Measurements from ENCODE around the gene TRIM24.
A peak's percentile ranks its signal among the peaks of the same experiment; 100 is the strongest.

The TRIM24 gene

GRCh38 chr7:138542183-138542582 lies 82.1 kb downstream of the TRIM24 start:
- no peak for DNase-seq

- DNase-seq = no peak
Observed at GRCh38 chr7:138543739-138544138, 83.7 kb downstream of the TRIM24 start.

DNA sequence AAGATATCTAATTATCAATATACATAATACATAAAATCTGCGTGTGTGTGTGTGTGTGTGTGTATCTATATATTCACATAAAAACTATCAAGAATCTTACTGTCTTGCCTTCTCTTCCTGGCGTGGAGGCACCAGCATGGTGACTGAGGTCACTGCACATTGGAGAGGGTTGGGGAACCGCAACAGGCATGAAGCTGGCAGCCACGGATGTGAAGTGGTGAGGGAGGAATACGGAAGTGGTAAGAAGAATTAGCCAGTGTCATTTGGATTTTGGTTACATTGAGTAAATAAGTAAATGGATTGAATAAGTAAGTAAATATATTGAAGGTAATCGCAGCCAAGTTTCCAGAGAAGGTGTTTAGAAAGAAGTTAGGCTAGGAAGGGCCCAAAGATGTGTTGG lies 85.1 kb downstream of the TRIM24 start:
- DNase-seq = no peak

GRCh38 chr7:138546064-138546619 lies 86.1 kb downstream of the TRIM24 start:
- DNase-seq = no peak

GRCh38 chr7:138546829-138547228 lies 86.8 kb downstream of the TRIM24 start:
- DNase-seq = no peak

DNA sequence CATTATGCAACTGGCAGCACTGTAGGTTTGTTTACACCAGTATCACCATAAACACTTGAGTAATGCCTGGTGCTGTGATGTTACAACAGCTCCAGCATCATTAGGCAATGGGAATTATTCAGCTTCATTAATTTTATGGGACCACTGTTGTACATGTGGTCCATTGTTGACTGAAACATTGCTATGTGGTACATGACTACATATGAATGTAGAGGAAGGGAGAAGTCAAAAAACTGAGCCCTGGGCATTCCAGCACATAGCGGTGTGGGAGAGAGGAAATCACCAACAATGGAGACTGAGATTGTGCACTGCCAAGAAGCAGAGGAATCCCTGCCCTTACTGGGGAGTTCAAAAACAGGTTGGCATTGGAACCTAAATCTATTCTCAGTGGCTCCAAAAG lies 89.0 kb downstream of the TRIM24 start:
- DNase-seq = no peak

- DNase-seq = no peak
Observed at GRCh38 chr7:138550337-138550736, 90.3 kb downstream of the TRIM24 start.

- no peak for DNase-seq
Observed at GRCh38 chr7:138551102-138551501, 91.0 kb downstream of the TRIM24 start.

- DNase-seq = no peak
Observed at GRCh38 chr7:138553805-138554204, 93.7 kb downstream of the TRIM24 start.

- DNase-seq = no peak
Observed at GRCh38 chr7:138554674-138555073, 94.6 kb downstream of the TRIM24 start.

GRCh38 chr7:138555684-138556083 lies 95.6 kb downstream of the TRIM24 start:
- DNase-seq = no peak

- DNase-seq = no peak
Observed at GRCh38 chr7:138556771-138557484, 96.9 kb downstream of the TRIM24 start.

- no peak for DNase-seq
Observed at GRCh38 chr7:138559448-138559847, 99.4 kb downstream of the TRIM24 start.

DNA sequence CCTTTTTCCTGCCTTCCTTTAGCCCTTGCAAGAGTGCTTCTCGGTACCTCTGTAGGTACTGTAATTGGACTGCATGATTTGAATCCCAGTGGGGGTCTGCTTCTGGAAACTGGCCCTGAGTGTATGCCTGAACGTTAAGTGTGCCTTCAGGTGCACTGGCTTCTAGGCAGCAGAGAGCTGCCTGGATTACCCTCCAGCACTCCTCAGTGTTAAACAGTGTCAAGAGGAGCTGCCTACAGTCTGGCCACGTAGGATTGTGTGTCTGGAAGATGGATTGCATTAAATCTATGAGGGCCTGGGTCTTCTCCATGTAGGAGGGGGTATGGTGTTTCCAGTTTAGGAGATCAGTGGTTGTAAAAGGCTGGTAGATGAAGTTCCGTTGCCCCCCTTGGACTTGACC lies 103.7 kb downstream of the TRIM24 start:
- peak in 1 of 2 experiments; percentile 4 for DNase-seq

DNA sequence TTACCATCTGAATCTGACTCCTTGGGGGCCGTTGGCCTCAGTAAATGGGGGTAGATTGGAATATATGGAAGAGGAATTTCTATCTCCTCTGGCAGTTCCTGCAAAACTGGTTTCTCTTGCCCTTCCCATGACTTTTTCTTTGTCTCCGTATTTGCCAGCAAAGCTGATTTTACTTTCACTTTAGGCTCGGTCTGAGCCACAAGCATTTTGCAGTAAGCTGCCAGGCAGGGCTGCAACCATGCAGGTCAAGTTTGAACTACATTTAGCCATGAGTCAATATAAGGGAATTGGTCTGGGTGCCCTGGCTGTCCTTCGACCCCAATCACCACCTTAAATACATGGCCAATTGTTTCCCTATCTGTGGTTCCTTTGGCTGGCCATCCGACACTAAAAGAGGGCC lies 104.3 kb downstream of the TRIM24 start:
- no peak for DNase-seq

- no peak for DNase-seq
Observed at GRCh38 chr7:138565071-138565450, 105.0 kb downstream of the TRIM24 start.

DNA sequence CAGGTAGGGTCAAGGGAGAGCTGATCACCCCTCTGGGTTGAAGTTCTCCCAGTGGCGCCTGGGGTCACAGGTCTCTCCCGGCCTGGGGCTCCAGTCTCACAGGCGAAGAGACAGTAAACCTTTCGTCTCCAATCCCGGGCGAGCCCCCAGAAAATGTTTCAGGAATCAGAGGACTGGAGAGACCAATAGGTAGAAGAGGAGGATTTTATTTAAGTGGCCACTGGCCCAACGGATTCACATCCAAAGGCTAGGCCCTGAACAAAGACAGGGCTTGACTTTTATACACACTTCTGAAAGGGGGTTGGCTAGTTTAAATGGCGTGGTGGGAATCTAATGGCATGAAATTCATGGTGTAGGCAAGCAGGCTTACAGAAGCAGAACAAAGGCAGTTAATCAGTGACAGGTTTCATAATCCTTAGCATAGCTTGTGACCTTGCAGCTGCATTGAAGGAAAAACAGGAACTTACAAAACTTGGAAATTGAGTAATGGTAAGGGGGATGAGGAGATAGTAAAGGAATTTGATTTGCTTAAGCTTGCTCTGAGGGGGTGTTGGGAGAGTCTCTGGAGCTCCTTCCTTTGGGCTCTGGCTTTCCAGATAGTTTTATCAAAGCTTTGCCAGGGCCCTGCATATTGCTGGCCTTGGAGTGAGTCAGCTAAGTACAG lies 105.5 kb downstream of the TRIM24 start:
- DNase-seq = no peak

DNA sequence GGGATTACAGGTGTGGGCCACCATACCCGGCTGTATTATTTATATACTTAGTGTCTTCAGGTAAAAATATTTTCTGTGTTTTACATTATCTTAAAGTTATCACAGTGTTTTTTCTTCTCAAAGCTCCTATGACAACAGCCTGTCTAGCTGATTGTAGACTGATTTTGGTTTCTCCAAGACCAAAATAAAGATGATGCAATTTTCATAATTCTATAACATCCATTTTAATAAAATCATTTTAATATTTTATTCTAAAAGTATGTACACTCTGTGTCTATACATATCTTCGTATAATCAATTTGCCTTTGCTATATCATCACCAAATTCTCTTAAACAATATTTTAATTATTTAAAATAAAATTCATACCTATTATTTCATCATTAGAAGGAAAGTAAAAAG lies 108.6 kb downstream of the TRIM24 start:
- DNase-seq = no peak

DNA sequence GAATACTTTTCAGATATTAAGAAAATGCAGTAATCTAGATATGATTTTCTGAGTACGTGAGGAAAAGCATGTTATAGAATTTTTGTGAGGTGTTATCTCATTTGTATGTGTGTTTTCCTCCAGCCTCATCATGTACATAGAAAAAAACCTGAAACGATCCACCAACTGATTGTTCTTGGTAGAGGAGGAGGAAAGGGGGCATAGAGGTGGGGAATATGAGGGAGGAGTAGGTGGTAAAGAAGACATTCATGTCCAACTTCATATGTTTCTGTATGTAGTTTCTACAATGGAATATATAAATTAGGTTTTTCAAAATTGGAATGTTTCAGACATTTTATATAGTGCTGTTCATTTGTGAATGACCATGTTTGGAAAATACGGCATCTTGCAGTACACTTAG lies 109.4 kb downstream of the TRIM24 start:
- no peak for DNase-seq

DNA sequence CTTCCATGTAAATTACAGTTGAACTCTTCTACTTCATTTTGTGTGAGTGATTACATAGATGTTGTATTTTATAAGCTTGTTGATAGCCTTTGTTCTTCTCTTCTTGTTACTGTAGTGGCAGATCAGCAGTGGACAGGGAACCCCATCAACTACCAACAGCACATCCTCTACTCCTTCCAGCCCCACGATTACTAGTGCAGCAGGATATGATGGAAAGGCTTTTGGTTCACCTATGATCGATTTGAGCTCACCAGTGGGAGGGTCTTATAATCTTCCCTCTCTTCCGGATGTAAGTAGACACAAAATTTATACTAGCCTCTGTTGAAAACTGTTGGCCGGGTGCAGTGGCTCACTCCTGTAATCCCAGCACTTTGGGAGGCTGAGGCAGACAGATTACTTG lies 110.7 kb downstream of the TRIM24 start:
- DNase-seq = no peak

DNA sequence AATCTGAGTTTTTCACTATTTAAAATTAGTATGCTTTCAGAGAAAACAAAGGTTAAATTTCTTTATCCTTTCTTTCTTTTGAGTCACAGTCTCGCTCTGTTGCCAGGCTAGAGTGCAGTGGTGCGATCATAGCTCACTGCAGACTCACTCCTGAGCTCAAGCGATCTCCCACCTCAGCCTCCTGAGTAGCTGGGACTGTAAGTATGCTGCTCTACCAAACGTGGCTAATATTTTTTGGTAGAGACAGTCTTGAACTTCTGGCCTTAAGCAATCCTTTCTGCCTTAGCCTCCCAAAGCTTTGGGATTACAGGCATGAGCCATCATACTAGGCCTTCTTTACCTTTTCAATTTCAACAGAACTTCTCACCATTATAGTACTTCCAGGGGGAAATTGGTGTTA lies 113.7 kb downstream of the TRIM24 start:
- no peak for DNase-seq

GRCh38 chr7:138575897-138576428 lies 115.9 kb downstream of the TRIM24 start:
- no peak for DNase-seq

GRCh38 chr7:138579136-138579535 lies 119.1 kb downstream of the TRIM24 start:
- no peak for DNase-seq

DNA sequence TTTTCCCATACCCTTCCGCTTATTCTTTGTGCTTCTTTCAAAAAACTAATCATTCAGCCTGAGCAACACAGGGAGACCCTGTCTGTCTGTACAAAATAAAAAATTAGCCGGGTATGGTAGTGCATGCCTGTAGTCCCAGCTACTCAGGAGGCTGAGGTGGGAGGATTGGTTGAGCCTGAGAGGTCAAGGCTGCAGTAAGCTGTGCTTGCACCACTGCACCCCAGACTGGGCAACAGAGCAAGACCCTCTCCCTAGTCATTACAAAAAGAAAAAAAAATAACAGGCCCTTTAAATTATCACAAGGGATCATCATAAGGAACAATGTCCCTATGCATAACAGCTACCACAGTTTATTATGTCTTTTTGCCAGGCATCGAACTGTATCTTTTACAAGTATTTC lies 119.6 kb downstream of the TRIM24 start:
- DNase-seq = no peak
